Stimulated activated CD4-positive, alpha-beta T cell treated with anti-CD3 and anti-CD28 coated beads, TNF-alpha, amount 100 ng/mL, for 1 hour (primary cell): ENCODE data around the gene HAGHL.

Experiments
- DNase-seq, 3 donors: peaks; one replicate each; pipeline ENCODE4 v3.0.0-alpha.2; 2020; ENCODE audit warnings: low read depth in 3 of 3, low spot score in 1 of 3

HAGHL gene

GRCh38 chr16:720990-721764 is 5.7 kb upstream of the HAGHL start, which contains the start of gene ANTKMT:
Gene ANTKMT, plus strand, starts transcription at chr16:721146. Its CDS starts 129 bp downstream, at chr16:721275.
- DNase-seq, result peak in 2 of 3 donors; percentile 35 to 57

- DNase-seq, result no peak
Measured at GRCh38 chr16:721765-722540, 5.0 kb upstream of the HAGHL start.

- no peak for DNase-seq
Measured at GRCh38 chr16:722835-723633, 3.9 kb upstream of the HAGHL start.

GRCh38 chr16:723695-724094 is 3.2 kb upstream of the HAGHL start:
- DNase-seq, result no peak

GRCh38 chr16:724188-725040 is 2.5 kb upstream of the HAGHL start:
- DNase-seq, result no peak

GRCh38 chr16:725041-725376 is 1.9 kb upstream of the HAGHL start:
- DNase-seq, result no peak

GRCh38 chr16:725463-726187 is 1.3 kb upstream of the HAGHL start:
- DNase-seq, result no peak

- no peak for DNase-seq
Measured at GRCh38 chr16:726188-726437, 793 bp upstream of the HAGHL start.

GRCh38 chr16:727291-727977 is 528 bp downstream of the HAGHL start:
- DNase-seq, result no peak

GRCh38 chr16:728131-728889 is 1.4 kb downstream of the HAGHL start:
- DNase-seq, result no peak

- DNase-seq, result no peak
Measured at GRCh38 chr16:728890-729744, 2.2 kb downstream of the HAGHL start.

- no peak for DNase-seq
Measured at GRCh38 chr16:729768-730665, 3.1 kb downstream of the HAGHL start.

GRCh38 chr16:730666-731509 is 4.0 kb downstream of the HAGHL start:
- no peak for DNase-seq

- DNase-seq, result no peak
Measured at GRCh38 chr16:732332-732731, 5.4 kb downstream of the HAGHL start.

GRCh38 chr16:732936-733335 is 6.0 kb downstream of the HAGHL start:
- DNase-seq, result no peak
